Activated CD8-positive, alpha-beta memory T cell treated with anti-CD3 and anti-CD28 coated beads, Interleukin-2, amount 50 U/mL, for 48 hours (primary cell): ENCODE measurements around the gene NECAP2.
A peak's percentile ranks its signal among the peaks of the same experiment; 100 is the strongest.

ENCODE experiments used
- DNase-seq: peaks from one replicate; pipeline ENCODE4 v3.0.0-alpha.2; 2020

Gene NECAP2, protein sequence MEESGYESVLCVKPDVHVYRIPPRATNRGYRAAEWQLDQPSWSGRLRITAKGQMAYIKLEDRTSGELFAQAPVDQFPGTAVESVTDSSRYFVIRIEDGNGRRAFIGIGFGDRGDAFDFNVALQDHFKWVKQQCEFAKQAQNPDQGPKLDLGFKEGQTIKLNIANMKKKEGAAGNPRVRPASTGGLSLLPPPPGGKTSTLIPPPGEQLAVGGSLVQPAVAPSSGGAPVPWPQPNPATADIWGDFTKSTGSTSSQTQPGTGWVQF

DNA sequence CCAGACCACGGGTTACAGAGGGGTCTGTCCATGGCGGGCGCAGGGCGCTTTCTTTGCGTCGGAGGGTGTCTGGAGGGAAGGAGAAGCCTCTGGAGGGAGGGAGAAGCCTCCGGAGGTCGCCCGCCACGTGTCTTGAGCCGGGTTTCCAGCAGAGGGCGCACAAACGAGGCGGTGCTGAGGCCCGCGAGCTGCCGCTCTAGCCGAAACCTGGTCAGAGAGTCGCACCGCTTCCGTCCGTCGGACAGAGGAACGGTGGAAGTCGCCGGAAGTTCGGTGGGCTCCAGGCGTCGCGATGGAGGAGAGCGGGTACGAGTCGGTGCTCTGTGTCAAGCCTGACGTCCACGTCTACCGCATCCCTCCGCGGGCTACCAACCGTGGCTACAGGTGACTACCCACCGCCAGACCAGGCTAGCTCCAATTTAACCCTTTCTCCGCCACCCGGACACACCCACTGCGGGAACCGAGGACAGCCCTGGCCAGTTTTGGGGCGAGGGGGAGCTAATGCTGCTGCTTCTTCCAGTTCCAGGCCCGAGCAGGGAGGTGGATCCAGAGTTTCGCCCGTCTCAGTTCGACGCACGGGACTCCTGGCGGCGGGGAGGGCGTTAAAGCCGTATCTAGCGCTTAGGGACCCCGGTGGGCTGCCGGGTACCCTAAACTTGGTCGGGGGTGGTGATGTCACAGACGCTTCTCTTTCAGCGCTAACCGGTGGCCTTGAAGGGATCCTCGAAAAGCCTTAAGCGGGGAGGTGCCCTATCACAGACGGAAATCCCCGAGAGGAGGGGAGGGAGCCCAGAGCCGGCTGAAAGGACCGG, at the start of gene NECAP2:
NECAP2 (plus strand) TSS at position 255 of the 812 bp plus-strand sequence; CDS start at position 293, 38 bp downstream.
- peak; percentile 99 for DNase-seq

DNA sequence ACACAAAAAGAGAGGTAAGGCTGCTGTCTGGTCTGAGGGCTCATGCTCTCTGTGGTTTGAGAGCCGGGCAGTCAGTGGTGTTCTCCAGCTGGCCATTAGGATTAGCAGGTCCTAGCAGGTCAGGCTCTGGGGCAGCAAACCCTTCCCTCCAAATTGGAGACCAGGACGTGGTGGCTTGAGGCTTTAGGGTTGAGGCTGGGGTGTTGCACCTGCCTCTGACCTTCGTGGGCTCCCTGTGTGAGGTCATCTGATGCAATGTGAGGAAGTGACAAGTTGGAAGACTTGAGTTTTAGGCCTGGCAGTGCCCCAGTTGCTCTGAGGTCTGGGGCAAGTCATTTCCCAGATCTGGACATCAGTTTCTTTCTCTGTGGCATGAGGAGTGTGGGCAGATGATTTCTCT, 49.1 kb upstream of the NECAP2 start:
- no peak for DNase-seq

DNA sequence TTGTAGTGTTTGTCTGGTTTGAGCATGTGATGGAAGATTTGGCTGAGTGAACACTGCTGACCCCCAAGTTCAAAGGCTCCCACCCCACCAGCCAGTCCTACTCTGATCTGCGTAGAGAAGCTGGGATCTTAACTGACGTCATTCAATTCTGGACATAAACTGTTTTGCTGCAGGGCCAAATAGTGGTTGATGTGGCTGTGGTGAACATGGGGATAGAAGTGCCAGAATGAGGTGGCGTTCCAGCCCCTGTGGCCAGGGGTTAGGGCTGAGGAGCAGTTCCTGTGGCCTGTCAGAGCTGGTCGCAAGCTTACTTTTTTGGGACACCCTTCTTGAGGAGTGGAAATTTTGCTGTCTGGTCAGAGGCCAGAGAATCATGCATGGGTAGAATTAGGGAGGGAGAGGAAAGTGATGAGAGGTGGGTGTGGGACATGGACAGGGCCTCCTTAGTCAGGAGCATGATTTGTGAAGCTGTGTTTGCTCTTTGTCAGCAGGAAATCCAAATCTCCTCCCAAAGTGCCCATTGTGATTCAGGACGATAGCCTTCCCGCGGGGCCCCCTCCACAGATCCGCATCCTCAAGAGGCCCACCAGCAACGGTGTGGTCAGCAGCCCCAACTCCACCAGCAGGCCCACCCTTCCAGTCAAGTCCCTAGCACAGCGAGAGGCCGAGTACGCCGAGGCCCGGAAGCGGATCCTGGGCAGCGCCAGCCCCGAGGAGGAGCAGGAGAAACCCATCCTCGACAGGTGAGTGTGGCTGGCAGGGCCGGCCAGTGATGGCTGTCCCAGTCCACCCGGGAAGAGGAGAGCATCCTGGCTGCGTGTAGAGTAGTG, 47.6 kb upstream of the NECAP2 start:
- no peak for DNase-seq

DNA sequence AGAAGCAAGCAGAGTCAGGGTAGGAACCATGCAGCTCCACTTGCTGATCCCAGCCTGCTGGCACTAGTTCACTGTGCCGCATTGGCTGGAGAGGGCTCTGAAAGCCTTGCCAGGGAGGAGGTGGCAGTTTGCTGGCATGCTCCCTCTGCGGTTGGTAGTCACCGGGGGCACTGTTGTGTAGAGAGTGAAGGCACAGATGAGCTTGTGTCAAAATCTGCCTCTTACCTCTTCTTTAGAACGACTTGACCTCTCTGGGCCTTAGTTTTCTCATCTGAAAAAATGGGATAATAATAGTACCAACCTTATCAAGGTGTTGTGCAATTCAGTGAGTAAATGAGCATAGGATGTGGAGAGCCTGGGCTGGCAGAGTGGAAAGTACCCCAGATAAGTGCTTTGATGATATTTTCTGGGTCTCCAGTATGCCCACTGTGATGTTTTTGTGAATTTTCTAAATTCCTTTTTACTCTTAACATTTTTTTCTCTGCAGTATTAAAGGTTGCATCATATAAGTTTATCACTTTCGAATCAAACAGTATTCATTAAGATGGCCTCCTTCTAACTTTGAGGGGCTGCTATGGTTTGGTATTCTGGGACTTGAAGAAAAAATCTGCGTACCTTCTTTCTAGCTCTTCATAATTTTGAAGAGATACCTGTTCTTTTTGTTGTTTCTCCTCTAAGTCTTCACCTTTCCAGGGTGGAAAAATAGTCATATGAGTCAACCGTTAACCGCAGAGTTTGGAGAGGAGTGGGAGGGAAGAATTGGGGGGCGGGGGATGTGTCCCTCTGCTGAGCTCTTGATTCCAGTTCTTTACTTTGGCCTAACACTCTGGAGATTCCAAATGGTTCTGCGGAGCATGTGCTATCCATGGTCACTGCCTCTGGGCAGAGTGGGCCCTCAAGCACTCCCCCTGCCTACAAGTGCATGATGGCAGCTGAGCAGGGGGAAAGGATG, 46.7 kb upstream of the NECAP2 start:
- DNase-seq: no peak

DNA sequence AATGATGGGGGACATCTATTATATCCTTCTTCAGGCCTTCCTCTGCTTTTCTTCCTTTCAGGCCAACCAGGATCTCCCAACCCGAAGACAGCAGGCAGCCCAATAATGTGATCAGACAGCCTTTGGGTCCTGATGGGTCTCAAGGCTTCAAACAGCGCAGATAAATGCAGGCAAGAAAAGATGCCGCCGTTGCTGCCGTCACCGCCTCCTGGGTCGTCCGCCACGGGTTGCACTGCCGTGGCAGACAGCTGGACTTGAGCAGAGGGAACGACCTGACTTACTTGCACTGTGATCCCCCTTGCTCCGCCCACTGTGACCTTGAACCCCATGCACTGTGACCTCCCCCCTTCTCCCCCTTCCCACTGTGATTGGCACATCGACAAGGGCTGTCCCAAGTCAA, 45.5 kb upstream of the NECAP2 start:
- DNase-seq: no peak

DNA sequence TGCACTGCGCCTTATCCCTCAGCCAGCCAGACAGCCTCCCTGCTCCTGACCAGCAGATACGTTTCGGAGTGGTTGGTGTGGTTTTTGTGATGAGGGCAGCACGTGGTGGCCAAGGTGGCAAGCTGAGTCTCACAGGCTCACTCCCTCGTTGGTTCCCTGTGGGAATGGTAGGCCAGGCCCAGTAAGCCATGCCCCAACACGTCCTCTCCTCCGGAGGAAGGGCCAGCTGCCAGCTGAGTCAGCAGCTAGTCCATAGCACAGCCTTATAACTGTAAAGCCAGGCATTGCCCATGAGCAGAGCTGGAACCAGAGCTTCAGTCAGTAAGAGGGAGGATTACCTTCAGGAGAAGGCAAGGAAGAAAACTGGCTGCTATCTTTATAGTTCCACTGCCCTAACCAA, 43.9 kb upstream of the NECAP2 start:
- no peak for DNase-seq

DNA sequence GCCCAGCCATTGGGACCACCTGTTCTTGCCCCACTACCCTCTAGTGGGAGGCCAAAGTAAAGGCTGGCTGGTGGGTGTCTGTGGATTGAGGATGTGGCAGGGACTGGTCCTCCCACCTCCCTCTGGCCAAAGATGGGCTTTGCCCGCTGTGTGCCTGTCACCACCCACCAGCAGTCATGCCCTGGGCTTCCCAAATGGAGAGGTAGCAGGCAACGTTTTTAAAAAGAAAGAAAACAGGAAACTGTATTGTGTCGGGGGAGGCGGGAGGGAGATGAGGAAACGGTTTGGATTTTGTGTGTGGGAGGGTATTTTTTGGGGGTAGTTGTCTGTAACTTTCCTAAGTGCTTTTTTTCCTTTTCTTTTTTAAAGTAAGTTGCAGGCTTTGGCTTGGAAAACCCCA, 43.4 kb upstream of the NECAP2 start:
- DNase-seq: no peak

DNA sequence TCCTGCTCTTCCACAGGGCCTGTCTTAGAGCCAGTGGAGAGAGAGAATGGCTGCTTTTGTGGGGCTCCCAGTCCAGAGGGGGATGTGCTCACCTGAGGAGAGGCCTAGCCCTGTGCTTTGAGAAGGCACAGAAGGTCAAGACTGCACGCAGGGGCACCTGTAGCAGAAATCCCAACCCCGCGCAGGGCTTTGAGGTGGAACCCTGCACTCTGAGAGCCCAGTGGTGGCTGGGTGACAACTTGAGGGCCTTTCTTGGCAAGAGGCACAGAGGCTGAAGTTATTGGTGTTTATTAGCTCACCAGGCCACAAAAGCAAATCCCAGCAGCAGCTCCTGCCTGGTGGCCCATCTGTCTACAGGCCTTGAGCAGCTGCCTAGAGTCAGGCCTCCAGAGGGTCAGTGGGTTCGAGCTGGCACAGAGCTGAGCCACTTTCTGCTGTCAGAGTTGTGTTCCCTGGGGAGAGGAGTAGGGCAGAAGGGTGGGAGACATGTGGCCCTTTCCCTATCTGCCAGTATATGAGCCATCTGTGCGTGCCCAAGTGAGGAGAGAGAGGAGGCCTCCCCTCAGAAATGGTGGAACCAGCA, 42.1 kb upstream of the NECAP2 start:
- no peak for DNase-seq

DNA sequence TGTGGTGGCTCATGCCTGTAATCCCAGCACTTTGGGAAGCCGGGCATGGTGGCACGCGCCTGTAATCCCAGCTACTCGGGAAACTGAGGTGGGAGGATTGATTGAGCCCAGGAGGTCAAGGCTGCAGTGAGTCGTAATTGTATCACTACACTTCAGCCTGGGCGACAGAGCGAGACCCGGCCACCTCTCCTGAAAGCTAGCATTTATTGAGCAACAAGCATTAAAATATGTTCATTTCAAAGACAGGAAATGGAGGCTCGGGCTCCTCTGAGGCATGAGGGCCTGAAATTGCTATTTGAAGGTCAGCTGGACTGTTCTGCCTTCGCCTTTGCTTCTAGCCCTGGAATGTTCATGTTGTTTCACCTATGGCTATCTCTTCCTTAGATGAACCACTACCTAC, 37.8 kb upstream of the NECAP2 start:
- DNase-seq: no peak

DNA sequence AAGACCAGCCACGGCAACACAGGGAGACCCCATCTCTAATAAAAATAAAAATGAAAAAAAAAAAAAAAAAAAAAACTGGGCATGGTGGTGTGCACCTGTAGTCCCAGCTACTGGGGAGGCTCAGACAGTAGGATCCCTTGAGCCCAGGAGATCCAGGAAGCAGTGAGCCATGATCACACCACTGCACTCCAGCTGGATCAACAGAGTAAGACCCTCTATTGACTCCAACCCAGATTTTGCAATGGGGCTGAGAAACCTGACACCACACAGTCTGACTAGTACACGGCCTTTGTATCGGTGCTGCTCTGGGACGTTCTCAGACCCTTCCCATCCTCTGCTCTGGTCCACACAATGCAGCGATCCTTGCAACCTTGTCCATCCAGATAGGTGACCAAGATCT, 35.1 kb upstream of the NECAP2 start:
- DNase-seq: no peak

DNA sequence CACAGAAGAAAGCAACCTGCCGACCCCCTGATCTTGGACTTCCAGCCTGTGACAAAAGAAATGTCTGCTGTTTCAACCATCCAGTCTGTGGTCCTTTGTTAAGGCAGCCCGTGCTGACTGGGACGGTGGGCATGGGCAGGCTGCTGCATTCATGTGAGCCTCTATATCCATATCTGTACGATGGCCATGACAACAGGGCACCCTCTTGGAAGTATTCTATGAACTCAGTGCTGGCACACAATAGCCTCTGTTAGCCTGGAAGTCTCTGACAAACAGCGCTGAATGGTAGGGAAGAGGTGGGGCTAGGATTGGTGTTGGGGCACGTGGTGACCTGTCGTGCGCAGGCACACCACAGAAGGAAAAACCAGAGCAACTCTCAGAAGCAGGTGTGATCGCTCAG, 33.7 kb upstream of the NECAP2 start:
- no peak for DNase-seq

DNA sequence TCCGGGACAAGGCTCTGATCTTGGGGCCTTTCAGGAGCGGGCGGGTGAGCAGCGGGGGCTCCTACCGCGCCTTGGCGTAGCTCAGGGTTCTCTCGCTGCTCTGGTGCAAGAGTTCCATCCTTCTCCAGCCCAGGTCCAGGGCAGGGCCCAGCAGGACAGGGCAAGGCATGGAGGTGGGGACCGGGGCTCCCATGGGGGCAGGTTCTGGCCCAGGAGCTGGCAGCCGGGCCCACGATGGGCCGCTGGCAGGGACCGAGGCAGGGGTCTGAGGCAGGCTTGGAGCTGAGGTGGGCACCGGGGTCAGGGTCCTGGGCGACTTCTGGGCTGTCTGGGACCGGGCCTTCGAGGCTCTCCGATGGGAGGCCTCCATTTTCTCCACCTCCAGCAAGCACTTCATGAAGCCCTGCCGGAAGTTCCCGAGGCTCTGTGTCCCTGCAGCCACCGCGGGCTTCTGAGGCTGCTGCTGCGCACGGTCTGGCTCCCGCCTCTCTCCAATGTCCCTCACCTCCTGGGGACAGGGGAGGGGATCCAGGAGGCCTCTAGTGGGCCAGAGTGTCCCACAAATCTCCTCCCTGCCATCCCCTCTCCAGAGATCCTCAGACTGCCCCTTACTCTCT, 30.9 kb upstream of the NECAP2 start:
- no peak for DNase-seq

DNA sequence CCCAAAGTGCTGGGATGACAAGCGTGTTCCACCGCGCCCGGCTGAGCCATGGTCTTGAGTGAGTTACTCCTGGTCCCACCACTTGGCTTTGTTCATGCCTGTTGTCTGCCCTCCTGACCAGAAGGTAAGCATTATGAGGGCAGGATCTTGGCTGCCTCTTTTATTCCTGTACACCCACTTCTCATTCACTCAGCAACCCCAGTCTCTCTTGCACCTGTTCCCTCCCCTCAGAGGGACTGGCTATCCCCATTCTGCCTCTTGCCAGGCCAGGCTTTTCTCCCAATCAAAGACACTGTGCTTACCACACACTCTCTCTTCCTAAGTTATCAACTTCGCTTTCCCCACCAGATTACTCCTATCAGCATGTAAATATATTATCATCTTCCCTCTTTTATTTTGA, 29.7 kb upstream of the NECAP2 start:
- no peak for DNase-seq

DNA sequence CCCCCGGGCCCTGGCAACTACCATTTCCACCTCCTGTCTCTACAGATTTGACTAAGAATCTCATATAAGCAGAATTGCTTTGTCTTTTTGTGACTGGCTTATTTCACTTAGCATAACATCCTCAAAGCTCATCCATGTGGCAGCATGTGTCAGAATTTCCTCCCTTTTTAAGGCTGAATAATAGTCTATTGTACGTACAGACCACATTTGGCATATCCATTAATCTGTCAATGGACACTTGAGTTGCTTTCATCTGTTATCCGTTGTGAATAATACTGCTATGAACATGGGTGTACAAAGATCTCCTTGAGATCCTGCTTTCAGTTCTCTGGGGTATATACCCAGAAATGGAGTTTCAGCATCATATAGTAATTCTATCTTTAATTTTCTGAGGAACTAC, 27.3 kb upstream of the NECAP2 start:
- DNase-seq: no peak

DNA sequence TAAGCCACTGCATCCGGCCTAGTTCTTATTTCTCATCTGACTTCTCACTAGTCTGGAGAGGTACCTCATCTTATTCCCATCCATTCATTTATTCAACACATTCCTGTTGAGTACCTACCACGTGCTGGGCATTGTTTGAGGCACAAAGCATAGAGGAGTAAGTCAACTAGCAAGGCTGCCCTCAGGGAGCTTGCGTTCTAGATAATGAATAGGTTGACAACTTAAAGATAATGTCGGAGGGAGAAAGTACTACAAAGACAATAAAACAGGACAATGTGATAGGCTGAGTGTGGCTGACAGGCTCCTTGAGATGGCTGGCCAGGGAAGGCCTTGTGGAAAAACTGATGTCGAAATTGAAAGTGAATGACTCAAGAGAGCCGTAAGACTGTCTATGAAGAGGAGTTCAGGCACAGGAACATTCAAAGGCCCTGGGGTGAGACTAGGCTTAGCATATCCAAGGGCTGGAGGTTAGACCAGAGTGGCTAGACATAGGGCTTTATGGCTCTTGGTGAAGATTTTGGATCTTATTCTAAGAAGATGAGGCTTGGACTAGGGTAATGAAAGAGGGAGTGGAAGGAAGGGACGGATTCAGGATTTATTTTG, 21.6 kb upstream of the NECAP2 start:
- no peak for DNase-seq

DNA sequence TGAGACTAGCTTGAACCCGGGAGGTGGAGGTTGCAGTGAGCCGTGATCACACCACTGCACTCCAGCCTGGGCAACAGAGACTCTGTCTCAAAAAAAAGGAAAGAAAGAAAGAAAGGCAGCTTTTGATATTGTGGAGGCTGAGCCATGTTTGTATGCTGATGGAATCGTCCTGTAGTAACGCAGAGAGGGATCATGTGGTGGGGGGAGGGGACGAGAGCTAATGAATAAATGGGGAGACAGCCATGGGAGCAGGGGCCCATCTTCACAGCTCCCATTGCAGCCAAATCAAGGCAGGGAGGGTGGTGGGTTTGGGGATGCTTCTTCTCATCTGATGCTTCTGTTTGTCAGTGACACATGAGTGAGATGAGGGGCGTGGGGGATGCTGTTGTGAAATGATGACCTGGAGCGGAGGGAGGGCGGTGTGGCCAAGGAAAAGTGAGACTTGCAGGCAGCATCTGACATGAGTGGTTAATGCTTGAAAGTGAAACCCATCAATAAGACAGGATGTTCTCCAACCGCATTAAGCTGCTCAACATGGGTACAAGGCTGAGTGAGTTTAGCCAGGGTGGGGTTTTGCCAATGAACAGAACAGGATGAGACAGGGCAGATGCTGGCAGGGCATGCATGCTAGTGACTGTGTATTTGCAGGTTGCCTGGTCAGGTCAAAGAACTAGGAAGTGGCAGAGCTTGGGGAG, 20.0 kb upstream of the NECAP2 start:
- DNase-seq: peak; percentile 78

DNA sequence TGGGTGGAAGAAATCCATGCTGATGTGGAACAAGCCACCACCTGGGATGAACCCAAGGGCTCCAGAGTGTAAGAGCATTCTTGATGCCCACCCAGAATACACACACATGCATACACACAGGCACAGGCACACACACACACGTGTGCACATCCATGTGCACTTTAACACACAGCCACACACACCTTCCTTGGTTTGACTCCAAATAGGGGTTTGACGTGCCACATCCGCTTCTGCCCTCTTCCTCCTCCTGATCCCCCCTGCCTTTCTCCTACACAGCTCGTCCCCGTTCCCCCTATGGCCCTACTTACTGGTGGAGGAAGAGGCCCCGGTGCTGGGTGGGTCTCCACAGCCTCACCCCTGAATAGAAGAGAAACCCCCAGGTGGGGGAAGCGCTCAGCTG, 19.3 kb upstream of the NECAP2 start:
- DNase-seq: no peak

DNA sequence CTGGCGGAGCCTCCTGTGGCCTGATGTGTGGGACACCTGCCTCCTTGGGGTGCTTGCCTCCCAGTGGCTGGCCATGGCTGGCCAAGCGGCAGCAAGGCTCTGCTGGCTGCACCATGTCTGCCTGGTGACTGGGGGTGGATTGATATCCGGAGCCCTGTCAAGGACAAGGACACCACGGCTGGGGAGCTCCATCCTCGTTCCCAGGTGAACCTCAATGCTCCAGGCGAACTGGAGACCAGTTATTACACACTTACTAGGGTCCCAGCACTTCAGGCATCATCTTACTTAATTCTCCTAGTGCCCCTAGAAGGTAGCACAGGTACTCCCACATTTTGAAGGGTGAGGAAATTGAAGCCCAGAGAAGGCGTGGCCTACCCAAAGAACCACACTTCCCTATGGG, 18.5 kb upstream of the NECAP2 start:
- DNase-seq: no peak

DNA sequence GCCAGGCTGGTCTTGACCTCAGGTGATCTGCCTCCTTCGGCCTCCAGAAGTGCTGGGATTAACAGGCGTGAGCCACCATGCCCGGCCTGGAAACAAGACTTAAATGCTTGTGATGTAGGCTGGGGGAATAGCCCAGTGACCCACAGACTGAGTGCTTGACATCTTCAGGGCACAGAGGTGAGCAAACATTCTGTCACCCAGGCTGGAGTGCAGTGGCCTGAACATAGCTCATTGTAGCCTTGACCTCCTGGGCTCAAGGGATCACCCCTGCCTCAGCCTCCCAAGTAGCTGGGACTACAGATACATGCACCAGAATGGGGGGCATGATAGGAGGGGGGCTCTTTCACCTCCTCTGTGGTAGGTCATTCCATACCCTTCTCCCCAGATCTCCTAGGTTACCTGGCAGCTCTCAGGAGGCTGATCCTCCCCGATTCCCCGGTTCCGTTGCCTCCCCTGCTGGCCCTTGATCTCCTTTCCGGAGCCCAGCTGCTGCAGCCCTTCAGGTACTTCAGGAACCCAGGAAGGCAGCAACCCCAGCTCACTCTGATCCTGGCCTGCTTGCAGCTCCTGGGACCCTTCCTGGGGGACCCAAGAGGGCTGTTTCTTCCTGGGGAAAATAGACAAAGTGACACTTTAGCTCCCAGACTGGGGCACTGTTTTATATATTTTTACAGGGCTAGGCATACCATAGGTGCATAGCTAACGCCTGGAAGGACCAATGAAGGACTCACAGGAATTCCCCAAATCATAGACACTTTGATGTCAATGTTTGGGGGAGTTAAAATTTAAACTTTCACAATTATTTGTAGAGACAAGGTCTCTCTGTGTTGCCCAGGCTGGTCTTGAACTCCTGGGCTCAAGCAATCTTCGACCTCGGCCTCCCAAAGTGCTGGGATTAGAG, 15.1 kb upstream of the NECAP2 start:
- DNase-seq: no peak

DNA sequence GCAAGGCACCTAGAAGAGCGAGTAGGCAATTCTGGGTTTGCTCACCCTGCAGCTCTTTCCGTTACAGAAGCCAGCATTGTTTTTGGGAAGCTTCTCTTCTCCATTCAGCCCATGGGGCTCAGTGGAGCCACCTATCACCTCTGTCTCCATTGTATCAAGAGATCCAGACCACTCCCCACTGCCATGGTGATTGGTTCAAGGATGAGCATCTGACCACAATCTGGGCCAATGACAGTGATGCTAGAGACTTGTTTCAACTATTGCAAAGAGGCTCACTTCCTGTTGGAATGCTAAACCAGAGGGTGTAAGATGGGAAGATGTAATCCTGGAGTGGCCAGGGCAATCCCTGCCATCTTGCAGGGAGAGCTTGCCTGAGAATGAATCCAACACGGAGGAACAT, 9.9 kb upstream of the NECAP2 start:
- DNase-seq: no peak
